ENCODE results near the gene BICC1. TPM values are rescaled to one million over a fixed set of nuclear protein-coding genes. Genes with fewer than 3 reads are reported as not detected.

BICC1 gene
- total and polyA plus RNA-seq, 2 of the 4 experiments (the other 2 are of a cell fraction): 5.7 to 42.5 TPM

DNA sequence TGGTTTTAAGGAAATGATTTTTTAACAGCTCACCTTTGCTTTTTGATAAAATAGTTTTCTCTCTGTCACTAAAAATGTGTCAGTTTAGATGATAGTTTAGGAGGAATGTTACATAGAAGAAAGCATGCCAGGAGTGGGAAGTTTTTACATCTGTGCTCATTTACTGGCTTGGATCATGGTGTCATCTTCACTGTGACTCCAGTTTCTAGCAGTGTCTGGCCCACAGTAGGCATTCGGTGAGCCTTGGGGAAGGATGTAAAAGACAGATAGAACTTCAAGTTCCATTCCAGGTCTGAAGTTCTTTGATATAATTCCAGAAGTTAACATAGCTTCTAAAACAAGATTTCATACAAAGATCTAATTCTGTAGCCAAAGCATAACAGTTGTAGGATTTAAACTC is 259.2 kb downstream of the BICC1 start:
- dilution Hi-C loops (cut with HindIII; ENCODE audit: low sequenced_read_pairs, unreplicated experiment): no loop called here
- WGBS, 2 experiments (ENCODE audit: extremely low coverage in 2 of 2, insufficient read length in 1 of 2): no CpG with 5 or more reads among the region's 1 CpG
- H3K23ac ChIP-seq (ENCODE audit: low read depth, low read length): no peak overlapping the region
- H3K27me3 ChIP-seq (ENCODE audit: control insufficient read depth, insufficient read depth, low read length): no peaks in the 10 kb centered on the region
- H2BK5ac ChIP-seq (ENCODE audit: low read depth, low read length, poor library complexity, severe bottlenecking): no peak overlapping the region
- H4K20me1 ChIP-seq (ENCODE audit: insufficient read depth, low read length): peaks cover 5% of the 10 kb centered on the region; the same call in 1 of the 2 replicates
- no peak overlapping the region for H2BK15ac ChIP-seq (ENCODE audit: low read depth, low read length)
- no peak overlapping the region for H3K27ac ChIP-seq (ENCODE audit: insufficient read depth, low read length)
- peaks cover 9% of the 10 kb centered on the region; the same call in 1 of the 2 replicates for H3K9me1 ChIP-seq (ENCODE audit: insufficient read depth, low read length)
- no TSS peak for BruUV-seq (replicated peaks)
- no peak overlapping the region for H3K4ac ChIP-seq (ENCODE audit: low read depth, low read length)
- H3K56ac ChIP-seq (ENCODE audit: extremely low read depth, insufficient read depth, low read length): no peak overlapping the region
- peaks cover 2 to 4% of the 10 kb centered on the region in 2 experiments; a peak in 3 of 4 replicates for H3K79me1 ChIP-seq (ENCODE audit: low read depth in 1 of 2, low read length in 2 of 2)
- intact Hi-C loops (cut with micrococcal nuclease): no loop called here
- no peak overlapping the region for H3K14ac ChIP-seq (replicated peaks; ENCODE audit: low read depth, low read length)
- H2AK5ac ChIP-seq (ENCODE audit: low read depth, low read length): no peak overlapping the region
- no peak overlapping the region for H2BK20ac ChIP-seq (ENCODE audit: low read depth, low read length)
- CTCF ChIA-PET: no interaction called here
- H3K4me3 ChIP-seq (ENCODE audit: insufficient read depth, low read depth, low read length): no peak overlapping the region
- 0 out of 2 replicates have a peak, but pooled peaks cover 2% of the 10 kb centered on the region for H3K9me3 ChIP-seq (ENCODE audit: control insufficient read depth, insufficient read depth, low read length)
- no peak overlapping the region for H4K8ac ChIP-seq (ENCODE audit: low read depth in 2 of 2, low read length in 2 of 2)
- H4K91ac ChIP-seq (ENCODE audit: insufficient read depth, low read depth, low read length): no peak overlapping the region
- no peak overlapping the region for H3K4me2 ChIP-seq (ENCODE audit: low read depth, low read length)
- H3K4me1 ChIP-seq (ENCODE audit: control insufficient read depth, insufficient read depth, low read length): peaks cover 10% of the 10 kb centered on the region
- H4K5ac ChIP-seq (ENCODE audit: low read depth, low read length): no peak overlapping the region
- H2BK120ac ChIP-seq (ENCODE audit: low read depth, low read length): no peak overlapping the region
- H3K36me3 ChIP-seq (ENCODE audit: control insufficient read depth, insufficient read depth, low read length): no peaks in the 10 kb centered on the region
- no peak for TF ChIP-seq CHD1 (IDR thresholded peaks at IDR 0.05; ENCODE audit: low read depth, low read length)
- POLR2A ChIA-PET (ENCODE audit: unreplicated experiment): no interaction called here
- no peak overlapping the region for H3K9ac ChIP-seq (ENCODE audit: low read depth, low read length)
- no peak overlapping the region for H3K18ac ChIP-seq (ENCODE audit: low read depth, low read length)
- H2AK9ac ChIP-seq (replicated peaks; ENCODE audit: low read depth, low read length, poor library complexity): no peak overlapping the region
- H2AFZ ChIP-seq (replicated peaks; ENCODE audit: low read length, poor library complexity): no peak overlapping the region
- DNase-seq (no peak), ATAC-seq (ENCODE audit: low read depth) (no peak)
- in situ Hi-C loops (cut with MboI; ENCODE audit: low sequenced_read_pairs): no loop called here

Measured in IMR-90 (cell line).